Measurements from ENCODE around the gene ASB4. TPM values are rescaled to one million over a fixed set of nuclear protein-coding genes. Genes with fewer than 3 reads are reported as not detected.
"Not testable (repeated sequence)": the region's sequence is repeated elsewhere in the genome, so short reads cannot be mapped to it uniquely, and the experiment has no call there.

The ASB4 gene
- total RNA-seq, 1 donor from 2014 or later: 0.09 TPM

DNA sequence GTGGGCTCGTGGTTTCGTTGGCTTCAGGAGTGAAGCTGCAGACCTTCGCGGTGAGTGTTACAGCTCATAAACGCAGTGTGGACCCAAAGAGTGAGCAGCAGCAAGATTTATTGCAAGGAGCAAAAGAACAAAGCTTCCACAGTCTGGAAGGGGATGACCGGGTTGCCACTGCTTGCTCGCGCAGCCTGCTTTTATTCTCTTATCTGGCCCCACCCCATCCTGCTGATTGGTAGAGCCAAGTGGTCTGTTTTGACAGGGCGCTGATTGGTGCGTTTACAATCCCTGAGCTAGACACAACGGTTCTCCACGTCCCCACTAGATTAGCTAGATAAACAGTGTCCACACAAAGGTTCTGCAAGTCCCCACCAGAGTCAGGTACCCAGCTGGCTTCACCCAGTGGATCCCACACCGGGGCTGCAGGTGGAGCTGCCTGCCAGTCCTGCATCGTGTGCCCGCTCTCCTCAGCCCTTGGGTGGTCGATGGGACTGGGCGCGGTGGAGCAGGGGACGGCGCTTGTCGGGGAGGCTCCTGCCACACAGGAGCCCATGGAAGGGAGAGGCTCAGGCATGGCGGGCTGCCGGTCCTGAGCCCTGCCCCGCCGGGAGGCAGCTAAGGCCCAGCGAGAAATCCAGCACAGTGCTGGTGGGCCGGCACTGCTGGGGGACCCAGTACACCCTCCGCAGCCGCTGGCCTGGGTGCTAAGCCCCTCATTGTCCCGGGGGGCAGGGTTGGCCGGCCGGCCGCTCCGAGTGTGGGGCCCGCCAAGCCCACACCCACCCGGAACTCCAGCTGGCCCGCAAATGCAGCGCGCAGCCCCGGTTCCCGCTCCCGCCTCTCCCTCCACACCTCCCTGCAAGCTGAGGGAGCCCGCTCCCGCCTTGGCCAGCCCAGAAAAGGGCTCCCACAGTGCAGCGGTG lies 66.5 kb downstream of the ASB4 start:
- DNase-seq (ENCODE audit: low spot score): not testable (repeated sequence)

DNA sequence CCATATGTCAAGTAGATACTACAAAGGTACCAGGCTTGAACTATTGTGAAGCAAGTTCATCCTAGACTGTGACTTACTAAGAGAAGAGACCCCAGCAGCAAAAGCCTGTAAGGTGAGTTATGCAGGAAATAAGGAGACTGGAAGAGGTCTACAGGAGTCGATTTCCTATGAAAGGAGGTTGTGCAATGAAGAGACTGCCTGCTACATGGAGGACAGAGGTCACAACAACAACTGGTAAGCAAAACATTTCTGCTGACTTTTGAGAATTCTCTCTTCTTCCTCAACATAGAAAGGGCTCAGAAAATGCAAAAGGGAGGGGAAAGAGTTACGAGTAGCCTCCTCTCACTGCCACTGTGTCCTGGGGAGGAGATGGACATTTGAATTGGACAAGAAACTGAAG lies 68.2 kb downstream of the ASB4 start:
- DNase-seq (ENCODE audit: low spot score): no peak

DNA sequence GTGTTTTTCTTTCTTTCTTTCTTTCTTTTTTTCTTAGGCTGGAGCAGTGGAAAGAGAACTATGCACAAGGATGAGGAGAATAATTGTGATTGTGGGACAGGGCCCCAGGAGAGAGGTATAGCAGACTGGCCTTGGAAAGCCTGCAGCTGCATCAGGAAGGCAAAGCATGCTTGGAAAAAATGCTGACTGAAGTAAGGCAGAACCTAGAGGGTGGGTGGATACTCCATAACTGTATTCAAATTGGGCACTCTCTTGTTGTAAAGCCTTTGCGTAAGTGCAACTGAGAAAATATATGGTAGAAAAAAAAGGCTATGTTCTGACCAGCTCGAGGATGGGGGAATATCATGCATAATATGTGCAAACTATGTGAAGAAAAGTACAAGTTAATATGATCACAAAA lies 71.0 kb downstream of the ASB4 start:
- no peak for DNase-seq (ENCODE audit: low spot score)

DNA sequence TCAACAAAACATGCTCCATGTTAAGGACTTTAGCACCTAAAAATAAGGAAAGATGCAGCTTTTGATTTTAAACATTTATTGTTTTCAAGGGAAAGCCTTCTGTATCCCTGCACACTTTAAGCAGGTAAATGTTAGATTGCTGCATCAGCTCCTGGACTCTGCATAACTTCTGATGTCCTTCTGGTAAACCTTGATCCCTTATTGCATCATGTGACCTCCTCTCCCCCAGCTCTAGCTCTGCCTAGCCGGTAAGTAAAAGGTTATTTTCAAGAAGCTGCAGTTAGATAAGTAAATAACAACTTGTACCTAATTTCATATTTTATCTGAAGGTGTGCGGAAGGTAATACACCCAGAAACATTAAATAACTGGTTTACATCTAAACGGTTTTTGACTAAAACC lies 73.1 kb downstream of the ASB4 start:
- no peak for DNase-seq (ENCODE audit: low spot score)

DNA sequence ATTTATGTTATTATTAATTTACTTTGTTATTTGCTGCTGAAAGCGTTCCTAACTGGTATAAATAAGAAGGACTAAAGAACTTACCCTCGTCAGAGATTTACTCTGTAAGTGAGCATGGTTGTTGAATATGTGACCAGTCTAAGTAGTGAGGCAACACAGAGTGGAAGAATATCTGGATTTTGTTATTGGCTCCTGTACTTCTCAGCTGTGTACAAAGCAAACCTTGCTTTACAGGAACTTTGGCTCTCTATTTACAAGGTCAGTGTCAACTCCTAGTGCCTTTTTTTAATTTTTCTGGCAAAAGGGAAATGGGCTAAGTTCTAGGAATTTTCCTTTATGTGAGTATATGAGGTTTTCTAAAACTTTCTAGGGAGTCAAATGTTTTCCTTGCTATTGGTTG lies 74.9 kb downstream of the ASB4 start:
- no peak for DNase-seq (ENCODE audit: low spot score)

DNA sequence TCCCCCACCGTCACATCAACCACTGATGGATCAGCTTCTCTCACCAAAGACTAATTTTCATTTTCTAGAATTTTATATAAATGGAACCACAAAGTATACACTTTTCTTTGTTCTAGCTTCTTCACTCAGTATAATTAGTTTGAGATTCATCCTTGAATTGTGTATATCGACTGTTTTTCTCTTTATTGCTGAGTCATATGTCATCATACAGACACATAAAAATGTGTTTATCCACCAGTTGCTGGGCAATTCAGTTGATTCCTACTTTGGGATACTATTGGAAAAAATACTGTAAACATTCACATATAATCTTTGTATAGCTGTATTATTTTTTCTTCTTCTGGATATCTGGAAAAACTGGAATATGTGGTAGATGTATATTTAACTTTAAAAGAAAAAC lies 84.0 kb downstream of the ASB4 start:
- DNase-seq (ENCODE audit: low spot score): no peak

DNA sequence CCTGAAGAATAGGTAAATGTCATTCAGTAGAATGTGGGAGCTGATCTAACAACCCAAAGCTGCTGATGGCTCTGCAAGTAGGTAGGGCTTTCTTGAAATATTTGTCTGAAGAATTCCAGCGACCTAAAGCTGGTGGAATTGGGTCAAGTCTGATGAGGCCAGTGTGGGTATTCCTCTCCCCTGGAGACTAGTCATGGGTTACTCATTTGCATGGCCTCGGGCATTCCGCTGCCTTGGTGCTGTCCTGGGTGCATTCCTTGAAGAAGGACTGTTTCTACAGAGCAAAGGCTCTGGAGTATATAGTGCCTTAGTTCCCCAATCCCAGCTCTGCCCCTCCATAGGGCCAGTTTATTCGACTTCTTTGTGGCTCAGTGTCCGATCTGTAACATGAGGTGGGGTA lies 91.4 kb downstream of the ASB4 start:
- DNase-seq (ENCODE audit: low spot score): no peak

DNA sequence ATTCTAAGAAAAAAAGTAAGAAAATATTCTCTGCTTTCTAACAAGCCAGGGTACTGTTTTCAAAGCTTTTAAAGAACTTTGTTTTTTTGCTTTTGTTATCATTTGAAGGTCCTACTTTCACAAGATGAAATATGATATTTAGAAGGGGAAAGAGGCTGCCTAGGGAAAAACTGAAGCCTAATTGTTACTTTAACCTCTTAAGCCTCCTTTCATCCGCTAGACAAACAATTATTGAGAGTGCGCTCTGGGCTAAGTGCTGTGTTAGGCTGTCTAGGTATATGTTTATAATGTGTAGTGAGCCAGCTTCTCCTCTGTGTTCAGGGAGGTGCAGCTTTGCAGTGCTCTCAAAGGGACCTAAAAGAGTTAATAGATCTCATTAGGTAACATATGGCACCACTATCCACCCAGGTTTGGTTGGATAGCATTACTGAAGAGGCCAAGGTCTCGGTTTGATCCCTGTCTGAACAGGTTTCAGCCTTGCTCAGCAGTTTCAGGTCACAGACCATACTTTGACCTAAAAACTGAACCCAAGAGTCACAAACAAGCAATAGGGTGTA lies 92.6 kb downstream of the ASB4 start:
- DNase-seq (ENCODE audit: low spot score): no peak

DNA sequence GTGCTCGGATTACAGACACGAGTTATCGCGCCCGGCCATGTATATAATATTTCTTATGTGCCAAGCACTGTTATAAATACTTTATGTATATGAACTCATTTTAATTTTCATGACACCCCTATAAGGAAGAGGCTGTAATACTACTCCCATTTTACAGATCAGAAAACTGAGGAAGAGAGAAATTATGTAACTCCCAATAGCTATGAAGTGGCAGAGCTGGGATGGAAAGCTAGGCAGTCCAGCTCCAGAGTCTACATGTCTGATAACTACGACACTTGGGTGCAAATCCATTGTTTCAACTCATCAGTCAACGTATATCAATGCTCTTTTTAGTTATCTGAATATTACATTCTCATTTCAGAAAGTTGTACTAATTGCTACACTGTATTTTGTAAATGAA lies 93.6 kb downstream of the ASB4 start:
- DNase-seq (ENCODE audit: low spot score): no peak

DNA sequence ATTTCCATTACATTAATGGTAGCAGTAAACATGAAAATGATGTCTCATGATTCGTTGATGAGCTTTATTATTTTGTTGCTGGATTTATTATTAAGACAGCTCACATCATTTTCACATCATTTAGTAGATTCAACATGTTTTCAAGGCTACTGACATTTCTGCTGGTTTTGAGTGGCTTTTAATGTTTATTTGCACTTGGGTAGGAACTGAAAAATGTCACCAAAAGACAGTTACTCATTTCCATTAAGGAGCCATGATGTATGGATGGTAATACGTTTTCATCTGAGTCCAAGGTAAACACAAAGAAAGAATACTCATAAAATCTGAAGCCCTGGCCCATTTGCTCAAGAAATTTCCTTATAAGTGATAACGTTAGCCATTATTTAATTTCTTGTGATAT lies 95.7 kb downstream of the ASB4 start:
- DNase-seq (ENCODE audit: low spot score): no peak

DNA sequence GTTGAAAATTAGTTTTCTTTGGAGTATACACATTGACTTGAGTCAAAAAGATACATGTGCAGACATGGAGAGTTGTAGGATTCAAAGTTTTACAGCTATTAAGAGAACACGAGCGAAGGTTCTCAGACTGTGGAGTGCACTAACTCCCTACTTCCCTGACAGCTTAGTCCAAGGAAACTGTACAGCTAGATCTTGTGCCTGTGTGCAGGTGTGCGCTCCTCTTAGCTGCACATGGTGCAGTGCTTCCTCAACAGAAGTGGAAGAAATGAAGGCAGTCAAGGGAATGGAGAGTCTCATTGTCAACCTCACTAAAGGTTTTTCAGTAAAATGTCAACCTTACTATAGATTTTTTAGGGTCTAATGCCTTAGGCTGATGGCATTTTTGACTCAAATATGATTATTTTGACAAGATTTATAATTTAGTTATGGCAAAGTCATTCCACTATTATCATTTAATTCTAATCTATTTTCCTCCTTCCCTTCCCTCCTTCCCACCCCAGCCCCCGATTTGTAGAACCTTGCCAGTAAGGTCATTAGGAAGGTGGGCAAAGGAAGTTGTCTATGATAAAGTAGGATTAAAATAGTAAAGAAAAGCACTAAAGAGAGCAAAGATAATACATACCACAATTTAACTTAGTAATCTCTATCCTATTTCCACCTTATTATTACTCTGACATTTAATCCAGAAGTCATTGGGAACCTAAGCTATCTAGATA lies 97.0 kb downstream of the ASB4 start:
- no peak for DNase-seq (ENCODE audit: low spot score)

DNA sequence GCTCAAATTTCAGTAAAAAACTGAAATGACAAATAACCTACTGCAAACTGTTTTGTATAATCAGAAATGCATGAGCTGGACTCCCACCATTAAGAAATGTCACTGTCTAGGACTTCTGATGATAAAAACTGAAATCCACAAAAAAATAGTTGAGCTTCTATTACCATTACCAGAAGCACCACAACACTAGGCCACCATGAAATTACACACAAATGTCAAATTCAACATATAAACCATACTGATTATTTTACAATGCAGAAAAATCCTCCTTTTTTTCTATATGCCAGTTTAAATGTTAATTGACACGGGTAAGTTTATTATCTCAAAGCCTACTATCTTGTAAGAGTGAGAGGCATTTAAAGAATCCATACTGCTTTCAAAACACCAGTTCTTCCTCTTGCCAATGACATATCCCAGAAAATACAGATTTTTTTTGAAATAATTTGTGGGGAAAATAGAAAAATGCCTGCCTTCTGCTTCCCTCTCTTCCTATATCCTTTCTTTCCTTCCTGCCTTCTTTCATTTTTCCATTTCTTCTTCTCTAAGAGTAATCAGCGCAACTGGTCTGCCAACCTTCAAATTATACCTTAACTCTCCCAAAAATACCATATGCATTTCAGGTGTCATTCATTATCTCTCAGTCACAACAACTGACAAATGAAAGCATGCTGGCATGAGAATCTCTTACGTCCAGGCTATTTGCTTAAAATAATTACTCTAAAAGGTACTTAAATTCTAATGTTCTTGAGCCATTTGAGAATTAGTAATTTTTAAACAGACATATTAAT lies 98.3 kb downstream of the ASB4 start:
- DNase-seq (ENCODE audit: low spot score): no peak

DNA sequence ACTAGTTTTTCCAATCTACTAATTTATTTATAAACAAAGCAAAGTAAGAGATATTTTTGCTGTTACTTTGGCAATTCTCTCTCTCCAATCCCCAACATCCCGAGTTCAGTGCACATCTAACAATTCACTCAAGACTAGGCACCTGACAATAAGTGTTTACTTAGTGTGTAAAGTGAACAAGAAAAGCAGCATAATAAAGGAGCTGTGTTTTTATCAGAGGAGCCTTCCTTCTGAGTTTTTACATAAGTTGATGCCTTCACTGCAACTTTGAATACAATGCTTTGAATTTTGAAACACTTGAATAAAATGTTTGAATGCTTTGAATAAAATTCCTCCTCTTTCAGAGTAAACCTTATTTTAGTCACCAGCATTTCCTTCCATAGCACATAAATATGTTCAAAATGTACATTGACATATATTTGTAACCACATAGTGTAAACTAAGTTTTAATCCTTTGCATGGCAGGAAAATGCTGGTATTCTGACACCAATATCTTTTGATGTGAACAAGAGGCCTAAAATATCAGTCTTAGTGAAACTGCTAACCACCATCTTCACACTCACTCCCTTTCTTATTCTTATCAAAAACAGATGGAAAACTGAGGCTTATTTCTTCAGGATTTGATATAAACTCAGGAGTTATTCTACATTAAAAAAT lies 99.2 kb downstream of the ASB4 start:
- no peak for DNase-seq (ENCODE audit: low spot score)

DNA sequence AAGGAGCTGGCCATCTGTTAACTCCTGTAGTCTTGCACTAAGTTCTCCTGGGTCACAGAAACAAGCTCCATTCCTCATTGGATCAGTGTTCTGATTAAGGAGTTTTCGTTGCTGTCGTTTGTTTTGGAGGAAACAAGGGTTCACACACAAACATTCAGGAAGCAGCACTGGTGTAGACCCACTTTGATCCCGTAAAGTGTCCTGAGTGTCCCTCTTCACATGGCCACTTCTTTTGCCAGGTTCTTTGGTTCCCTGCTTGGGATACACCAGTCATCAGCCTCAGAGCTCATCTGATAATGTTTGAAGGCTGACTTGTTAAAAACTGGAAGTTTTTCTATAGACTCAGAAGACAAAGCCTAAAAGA lies 99.7 kb downstream of the ASB4 start:
- no peak for DNase-seq (ENCODE audit: low spot score)

DNA sequence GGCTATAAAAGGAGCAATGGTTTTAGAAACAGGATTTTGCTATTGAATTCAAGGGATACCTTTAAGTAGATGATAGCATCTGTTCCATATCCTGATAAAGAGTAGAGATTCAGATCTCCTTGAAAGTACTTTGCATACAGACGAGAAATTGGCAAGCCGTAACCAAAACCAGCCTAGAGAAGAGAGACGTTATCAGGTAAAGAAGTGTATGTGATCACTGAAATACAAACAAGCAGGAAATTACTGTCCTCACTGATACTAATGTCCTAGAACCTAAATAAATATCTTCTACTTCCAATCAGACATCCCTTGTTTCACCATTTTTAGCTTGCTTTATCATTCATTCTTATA lies 101.2 kb downstream of the ASB4 start:
- no peak for DNase-seq (ENCODE audit: low spot score)

DNA sequence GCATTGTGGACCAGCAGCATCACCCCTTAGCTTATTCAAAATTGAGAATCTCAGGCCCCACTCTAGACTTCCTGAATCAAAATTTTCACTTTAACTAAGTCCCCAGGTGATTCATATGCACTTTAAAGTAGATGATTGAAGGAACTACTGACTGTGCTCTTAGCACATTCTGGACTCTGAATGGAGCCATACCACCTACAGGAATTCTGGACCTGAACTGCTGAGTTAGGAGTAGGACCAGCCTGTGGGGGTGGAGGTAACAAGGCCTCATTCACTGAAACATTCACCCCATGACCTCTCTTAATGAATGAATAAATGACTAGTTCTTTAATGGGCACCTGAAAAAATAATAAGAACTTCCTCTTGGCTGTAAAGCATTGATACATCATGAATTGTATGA lies 103.3 kb downstream of the ASB4 start:
- no peak for DNase-seq (ENCODE audit: low spot score)

DNA sequence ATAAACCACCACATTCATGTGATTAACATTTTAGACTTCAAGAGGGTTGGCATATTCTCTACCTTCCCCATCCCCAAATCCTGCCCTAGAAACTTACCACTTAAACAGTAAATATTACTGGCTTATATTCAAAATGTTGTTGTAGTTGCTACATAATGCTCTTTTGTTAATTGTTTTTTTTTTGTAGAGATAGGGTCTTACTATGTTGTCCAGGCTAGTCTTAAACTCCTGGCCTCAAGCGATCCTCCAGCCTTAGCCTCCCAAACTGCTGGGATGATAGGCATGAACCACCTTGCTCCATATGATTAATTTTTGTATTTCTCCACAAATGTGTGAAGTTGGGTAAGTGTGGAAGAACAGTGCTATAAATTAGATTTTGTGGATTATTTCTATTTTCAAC lies 104.0 kb downstream of the ASB4 start:
- DNase-seq (ENCODE audit: low spot score): no peak

Other genes with a start within 250 kb of the ASB4 start
- gene PON1, start 161.4 kb upstream of the ASB4 start, total RNA-seq: 8.9 TPM
- 14.0 TPM for gene PON3, start 89.6 kb upstream of the ASB4 start, total RNA-seq
- gene PON2, start 50.9 kb upstream of the ASB4 start, total RNA-seq: 106 TPM
- 64.2 TPM for gene PDK4, start 110.6 kb downstream of the ASB4 start, total RNA-seq